T-cell (primary cell): ENCODE measurements around the gene NDC80. TPM values are rescaled to one million over a fixed set of nuclear protein-coding genes. Genes with fewer than 3 reads are reported as not detected.
A peak's percentile ranks its signal among the peaks of the same experiment; 100 is the strongest.
"Not testable (repeated sequence)": the region's sequence is repeated elsewhere in the genome, so short reads cannot be mapped to it uniquely, and the experiment has no call there.

Experiments
- ATAC-seq, 4 experiments: fragments of 200-7000 bp in 3 of 4; fragments of 150-1000 bp in 1 of 4; cut with Tn5 transposase; replicated peaks in 1 of 4; 1 replicate in 3 of 4; 2 replicates in 1 of 4; pipeline ENCODE4 v1.10.0; 2021; ENCODE audit warnings: moderate library complexity in 3 of 4, mild to moderate bottlenecking in 2 of 4, moderate number of reproducible peaks in 1 of 4
- CTCF ChIA-PET, 2 donors: fragments of 300-600 bp; sonication (Branson Sonifier 250); formaldehyde crosslinking; loops; one replicate each; lab custom pipeline; 2022; ENCODE audit warnings: antibody characterized with exemption in 2 of 2; lab: Charles Lee
- POLR2A ChIA-PET, 2 donors: fragments of 300-600 bp; sonication (Branson Sonifier 250); formaldehyde crosslinking; loops; one replicate each; lab custom pipeline; 2022; ENCODE audit warnings: antibody characterized with exemption in 2 of 2; lab: Charles Lee
- DNase-seq, 35 experiments: peaks; one replicate each; pipeline versions ENCODE4 v3.0.0 to v3.0.0-alpha.2; 2013 to 2023
- H3K27ac ChIP-seq: one replicate; pipeline ENCODE4 v1.5.1; 2013; ENCODE audit warnings: low read length
- H3K27me3 ChIP-seq, 2 experiments: replicated peaks in 1 of 2; 1 replicate in 1 of 2; 2 replicates in 1 of 2; pipeline versions ENCODE4 v1.6.1 to v1.7.0; 2013; ENCODE audit warnings: low read length in 1 of 2, mixed read lengths in 1 of 2; ENCODE audit not compliant: control insufficient read depth in 2 of 2, insufficient read depth in 2 of 2; ENCODE audit errors: extremely low read depth in 1 of 2
- H3K36me3 ChIP-seq, 2 donors: 1 replicate in 1 of 2; 2 replicates in 1 of 2; pipeline versions ENCODE4 v1.6.1 to v1.7.0; 2013; ENCODE audit warnings: low read length in 1 of 2; ENCODE audit not compliant: control insufficient read depth in 2 of 2, insufficient read depth in 1 of 2; ENCODE audit errors: extremely low read depth in 1 of 2
- H3K4me1 ChIP-seq, 2 experiments: 1 replicate in 1 of 2; 2 replicates in 1 of 2; pipeline versions ENCODE4 v1.6.1 to v1.7.0; 2013; ENCODE audit warnings: low read length in 2 of 2, mixed read lengths in 1 of 2; ENCODE audit not compliant: insufficient read depth in 2 of 2, control insufficient read depth in 1 of 2; ENCODE audit errors: extremely low read depth in 1 of 2
- H3K4me3 ChIP-seq, 2 donors: 1 replicate in 1 of 2; 2 replicates in 1 of 2; pipeline versions ENCODE4 v1.5.1 to v1.7.0; 2013; ENCODE audit warnings: mild to moderate bottlenecking in 2 of 2, low read length in 1 of 2, moderate library complexity in 1 of 2; ENCODE audit not compliant: control insufficient read depth in 1 of 2; ENCODE audit errors: extremely low read depth in 1 of 2
- H3K9me3 ChIP-seq: 2 replicates; pipeline ENCODE4 v1.7.0; 2013
- H3K27ac Mint-ChIP-seq, 2 donors: one replicate each; pipeline ENCODE4 v1.8.0; 2020 to 2021; ENCODE audit warnings: mild to moderate bottlenecking in 2 of 2, mixed read lengths in 2 of 2
- H3K27me3 Mint-ChIP-seq, 2 donors: one replicate each; pipeline ENCODE4 v1.8.0; 2021 to 2022; ENCODE audit warnings: mixed read lengths in 2 of 2
- H3K36me3 Mint-ChIP-seq: one replicate; pipeline ENCODE4 v1.8.0; 2021; ENCODE audit warnings: mixed read lengths
- H3K4me1 Mint-ChIP-seq, 3 donors: one replicate each; pipeline ENCODE4 v1.8.0; 2020 to 2022; ENCODE audit warnings: mixed read lengths in 3 of 3, mild to moderate bottlenecking in 1 of 3
- H3K4me3 Mint-ChIP-seq, 3 donors: one replicate each; pipeline ENCODE4 v1.8.0; 2020 to 2022; ENCODE audit warnings: mild to moderate bottlenecking in 3 of 3, mixed read lengths in 3 of 3, moderate library complexity in 3 of 3
- H3K9me3 Mint-ChIP-seq, 3 donors: one replicate each; pipeline ENCODE4 v1.8.0; 2020 to 2022; ENCODE audit warnings: mixed read lengths in 3 of 3
- WGBS: methylation state at CpG from one replicate; pipeline ENCODE4 v1.1.5; 2013; ENCODE audit warnings: missing lambda C conversion rate; ENCODE audit not compliant: insufficient coverage; 5-methylcytosine and 5-hydroxymethylcytosine counted together
- total RNA-seq, 35 experiments: library from RNA in 6 of 35; stranded (reverse) in 6 of 35; fragments of 120-200 nt in 1 of 35; gene quantifications; one replicate each; pipeline versions ENCODE4 v1.2.1 to v1.2.4 and lab custom pipeline; 2013 to 2026

NDC80 gene
- total RNA-seq (1 to 10 TPM; 2.3 to 8.2 (median 3.3) TPM), total RNA-seq (lab: John Stamatoyannopoulos, UW) (1.3 to 19.4 (median 6.9) reads per million in 29 experiments)
- total RNA-seq (2013): 7.1 TPM

GRCh38 chr18:2571200-2572170 lies at the start of gene NDC80, which contains the start of gene METTL4:
NDC80 (plus strand) TSS chr18:2571557; CDS start chr18:2572986, 1,429 bp downstream.
METTL4 (minus strand) TSS chr18:2571505; CDS start chr18:2567216, 4,289 bp downstream.
- peak within 1 kb of the TSS; percentile 99 to 100 for H3K27ac Mint-ChIP-seq
- Histone ChIP-seq H3K27ac (peak within 1 kb of the TSS; percentile 98), H3K9me3 (no peaks in the 10 kb centered on the region), H3K27me3 (no peaks in the 10 kb centered on the region), H3K36me3 (peaks cover 0 to 8% of the 10 kb centered on the region in 2 donors), H3K4me3 (peak within 1 kb of the TSS; percentile 79 to 93), H3K4me1 (peaks cover 21 to 23% of the 10 kb centered on the region in 2 experiments)
- H3K27me3 Mint-ChIP-seq: no peaks in the 10 kb centered on the region
- peak within 1 kb of the TSS; percentile 98 to 100 (median 99) for H3K4me3 Mint-ChIP-seq
- ChIA-PET CTCF (interaction anchor here (0.5 to 2.0 kb wide), 9 partner anchors 15 to 501 kb away, joined by 3 to 19 read pairs (median 3); no protein-coding TSS in a partner anchor), POLR2A (interaction anchor here (0.7 to 1.8 kb wide), 8 partner anchors 34 to 119 kb away, joined by 3 to 6 read pairs (median 4); partner anchors contain the start of gene SMCHD1 (in 1 of the 2))
- WGBS: under 1% methylated on average over 55 of the region's 55 CpGs
- peak; percentile 62 to 93 (median 78) for DNase-seq
- peak; percentile 81 to 88 (median 86) for ATAC-seq
- no peaks in the 10 kb centered on the region for H3K9me3 Mint-ChIP-seq
- H3K36me3 Mint-ChIP-seq: peaks cover 7% of the 10 kb centered on the region
- peaks cover 58 to 70% (median 69%) of the 10 kb centered on the region in 3 donors for H3K4me1 Mint-ChIP-seq

- Mint-ChIP-seq H3K27me3 (no peaks in the 10 kb centered on the region), H3K4me3 (no peak overlapping the region), H3K9me3 (no peaks in the 10 kb centered on the region), H3K4me1 (peaks cover 4 to 7% (median 6%) of the 10 kb centered on the region in 3 donors), H3K36me3 (peaks cover 15% of the 10 kb centered on the region), H3K27ac (no peak overlapping the region)
- Histone ChIP-seq H3K4me1 (no peaks in the 10 kb centered on the region), H3K4me3 (no peak overlapping the region), H3K27ac (no peak overlapping the region), H3K9me3 (no peaks in the 10 kb centered on the region), H3K27me3 (no peaks in the 10 kb centered on the region), H3K36me3 (no peaks in the 10 kb centered on the region)
- ChIA-PET CTCF (no interaction called here), POLR2A (no interaction called here)
- ATAC-seq (no peak), DNase-seq (no peak)
- 54% methylated on average over 1 of the region's 4 CpGs for WGBS
Measured at GRCh38 chr18:2522112-2522511, 49.2 kb upstream of the NDC80 start.

- H3K36me3 Mint-ChIP-seq: peaks cover 17% of the 10 kb centered on the region
- POLR2A ChIA-PET: interaction anchor here in 1 of 2 donors (0.5 kb wide), 1 partner anchor 757 kb away, joined by 4 read pairs; no protein-coding TSS in a partner anchor
- H3K4me3 ChIP-seq, H3K27me3 ChIP-seq, DNase-seq, H3K9me3 Mint-ChIP-seq, H3K4me1 ChIP-seq, H3K27me3 Mint-ChIP-seq, H3K36me3 ChIP-seq, H3K27ac ChIP-seq, H3K4me3 Mint-ChIP-seq, H3K27ac Mint-ChIP-seq, H3K4me1 Mint-ChIP-seq, H3K9me3 ChIP-seq, ATAC-seq: not testable (repeated sequence)
- CTCF ChIA-PET: interaction anchor here in 1 of 2 donors (0.7 kb wide), 1 partner anchor 139 kb away, joined by 3 read pairs; no protein-coding TSS in a partner anchor
- no CpG with 5 or more reads among the region's 2 CpGs for WGBS
Measured at GRCh38 chr18:2524794-2525198, 46.6 kb upstream of the NDC80 start.

GRCh38 chr18:2526329-2526728 lies 45.0 kb upstream of the NDC80 start:
- H3K36me3 Mint-ChIP-seq: peaks cover 19% of the 10 kb centered on the region
- WGBS: no CpG with 5 or more reads among the region's 2 CpGs
- H3K4me3 Mint-ChIP-seq: no peak overlapping the region
- Histone ChIP-seq H3K27me3 (no peaks in the 10 kb centered on the region), H3K27ac (no peak overlapping the region), H3K36me3 (no peaks in the 10 kb centered on the region), H3K4me3 (no peak overlapping the region), H3K9me3 (no peaks in the 10 kb centered on the region), H3K4me1 (no peaks in the 10 kb centered on the region)
- POLR2A ChIA-PET: interaction anchor here in 1 of 2 donors (0.6 kb wide), 1 partner anchor 12 kb away, joined by 4 read pairs; no protein-coding TSS in a partner anchor
- no peaks in the 10 kb centered on the region for H3K27me3 Mint-ChIP-seq
- no peak overlapping the region for H3K27ac Mint-ChIP-seq
- CTCF ChIA-PET: interaction anchor here in 1 of 2 donors (1.0 kb wide), 1 partner anchor 603 kb away, joined by 3 read pairs; no protein-coding TSS in a partner anchor
- no peaks in the 10 kb centered on the region for H3K9me3 Mint-ChIP-seq
- ATAC-seq: no peak
- H3K4me1 Mint-ChIP-seq: peaks cover 0 to 7% (median 4%) of the 10 kb centered on the region in 3 donors
- no peak for DNase-seq

GRCh38 chr18:2529154-2529553 lies 42.2 kb upstream of the NDC80 start:
- ATAC-seq (no peak), DNase-seq (no peak)
- no peak overlapping the region for H3K4me3 ChIP-seq
- no peaks in the 10 kb centered on the region for H3K9me3 ChIP-seq
- H3K27ac ChIP-seq: no peak overlapping the region
- CTCF ChIA-PET: no interaction called here
- Mint-ChIP-seq H3K4me1 (no peaks in the 10 kb centered on the region), H3K9me3 (peaks cover 0 to 7% (median 0%) of the 10 kb centered on the region in 3 donors), H3K27me3 (no peaks in the 10 kb centered on the region), H3K36me3 (peaks cover 28% of the 10 kb centered on the region), H3K4me3 (no peak overlapping the region), H3K27ac (no peak overlapping the region)
- peaks cover 0 to 3% of the 10 kb centered on the region in 2 donors for H3K36me3 ChIP-seq
- no peaks in the 10 kb centered on the region for H3K4me1 ChIP-seq
- POLR2A ChIA-PET: no interaction called here
- H3K27me3 ChIP-seq: no peaks in the 10 kb centered on the region
- WGBS: 93% methylated on average over 2 of the region's 7 CpGs

- H3K9me3 ChIP-seq: no peaks in the 10 kb centered on the region
- WGBS: 83% methylated on average over 1 of the region's 2 CpGs
- Mint-ChIP-seq H3K4me3 (no peak overlapping the region), H3K36me3 (peaks cover 46% of the 10 kb centered on the region), H3K9me3 (peaks cover 0 to 7% (median 0%) of the 10 kb centered on the region in 3 donors), H3K27ac (no peak overlapping the region), H3K4me1 (peaks cover 0 to 3% (median 0%) of the 10 kb centered on the region in 3 donors), H3K27me3 (no peaks in the 10 kb centered on the region)
- ATAC-seq (no peak), DNase-seq (no peak)
- no peaks in the 10 kb centered on the region for H3K27me3 ChIP-seq
- no peak overlapping the region for H3K4me3 ChIP-seq
- peaks cover 0 to 11% of the 10 kb centered on the region in 2 donors for H3K36me3 ChIP-seq
- H3K27ac ChIP-seq: no peak overlapping the region
- ChIA-PET POLR2A (no interaction called here), CTCF (no interaction called here)
- H3K4me1 ChIP-seq: no peaks in the 10 kb centered on the region
Measured at GRCh38 chr18:2531751-2532150, 39.6 kb upstream of the NDC80 start.
